ENCODE data around the gene ARRDC1.
A peak's percentile ranks its signal among the peaks of the same experiment; 100 is the strongest.

ARRDC1 gene

DNA sequence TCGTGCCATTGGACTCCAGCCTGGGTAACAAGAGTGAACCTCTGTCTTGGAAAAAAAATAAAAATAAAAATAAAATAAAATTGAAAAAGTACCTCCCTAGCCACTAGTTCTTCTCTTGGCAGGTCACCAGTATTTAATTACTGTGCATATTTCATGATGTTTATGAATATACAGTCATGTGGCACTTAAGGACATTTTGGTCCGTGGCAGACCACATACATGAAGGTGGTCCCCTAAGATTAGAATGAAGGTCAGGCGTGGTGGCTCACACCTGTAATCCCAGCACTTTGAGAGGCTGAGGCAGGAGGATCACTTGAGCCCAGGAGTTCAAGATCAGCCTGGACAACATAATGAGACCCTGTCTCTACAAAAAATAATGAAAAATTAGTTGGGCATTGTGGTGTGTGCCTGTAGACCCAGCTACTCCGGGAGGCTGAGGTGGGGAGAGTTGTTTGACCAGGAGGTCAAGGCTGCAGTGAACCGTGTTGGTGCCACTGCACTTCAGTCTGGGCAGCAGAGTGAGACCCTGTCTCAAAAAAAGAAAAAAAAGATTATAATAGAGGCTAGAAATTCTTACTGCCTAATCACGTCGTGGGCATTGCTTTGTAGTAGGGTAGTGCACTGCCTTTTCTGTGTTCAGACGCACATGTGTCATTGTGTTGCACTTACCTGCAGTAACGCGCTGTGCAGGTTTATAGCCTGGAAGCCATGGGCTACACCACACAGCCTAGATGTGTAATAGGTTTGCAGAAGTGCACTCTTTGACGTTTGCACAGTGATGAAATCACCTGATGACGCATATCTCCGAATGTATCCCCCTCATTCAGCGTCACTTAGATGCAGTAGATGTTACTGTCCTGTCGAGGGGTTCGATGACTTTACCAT is 26.1 kb downstream of the ARRDC1 start:
- TF ChIP-seq POU2F2 (IDR thresholded peaks at IDR 0.05; ENCODE audit: low read depth, low read length) (no peak), POLR2A (IDR thresholded peaks at IDR 0.05; ENCODE audit: low read depth, low read length) (no peak)
- DNase-seq (ENCODE audit: insufficient read length, low spot score) (no peak), FAIRE-seq (no peak)

DNA sequence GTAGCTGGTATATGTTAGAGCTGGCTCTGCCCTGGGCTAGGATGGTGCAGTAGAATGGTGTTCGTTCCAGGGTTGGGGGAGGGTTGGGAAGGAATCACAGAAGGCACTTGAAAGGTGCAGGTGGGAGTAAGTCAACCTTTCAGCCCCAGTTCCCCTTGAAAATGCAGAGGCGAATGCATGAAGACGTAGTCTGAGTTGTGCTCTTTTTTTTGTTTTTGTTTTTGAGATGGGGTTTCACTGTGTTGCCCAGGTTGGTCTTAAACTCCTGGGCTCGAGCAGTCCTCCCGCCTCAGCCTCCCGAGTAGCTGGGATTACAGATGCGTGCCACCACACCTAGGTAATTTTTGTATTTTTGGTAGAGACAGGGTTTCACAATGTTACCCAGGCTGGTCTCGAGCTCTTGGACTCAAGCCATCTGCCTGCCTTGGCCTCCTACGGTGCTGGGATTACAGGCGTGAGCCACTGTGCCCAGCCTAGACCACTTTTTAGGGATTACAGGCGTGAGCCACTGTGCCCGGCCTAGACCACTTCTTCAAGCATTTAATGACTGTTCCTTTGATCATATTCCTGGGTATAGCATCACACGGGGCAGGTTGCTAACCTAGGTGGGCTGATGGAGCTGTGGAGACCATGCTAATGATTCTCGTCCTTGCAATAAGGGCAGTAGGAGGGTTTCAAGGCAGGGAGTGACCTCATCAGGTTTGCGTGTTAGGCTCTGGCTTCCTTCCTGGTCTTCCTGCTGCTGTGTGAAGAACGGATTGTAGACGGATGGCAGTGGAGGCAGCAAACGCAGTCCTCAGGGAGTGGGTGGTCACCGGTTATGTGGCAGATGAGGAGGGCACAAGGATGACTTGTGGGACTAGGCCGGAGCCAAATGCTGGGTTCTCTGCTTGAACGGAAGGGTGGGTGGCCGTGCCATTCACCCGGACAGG is 27.0 kb downstream of the ARRDC1 start:
- TF ChIP-seq TAF1 (IDR thresholded peaks at IDR 0.05; ENCODE audit: low read depth, low read length) (no peak), SPI1 (IDR thresholded peaks at IDR 0.05; ENCODE audit: low read depth, low read length) (0 out of 2 replicates have a peak, but pooled peaks have one; percentile 3)
- DNase-seq (ENCODE audit: insufficient read length, low spot score) (no peak), FAIRE-seq (peak; percentile 56)

DNA sequence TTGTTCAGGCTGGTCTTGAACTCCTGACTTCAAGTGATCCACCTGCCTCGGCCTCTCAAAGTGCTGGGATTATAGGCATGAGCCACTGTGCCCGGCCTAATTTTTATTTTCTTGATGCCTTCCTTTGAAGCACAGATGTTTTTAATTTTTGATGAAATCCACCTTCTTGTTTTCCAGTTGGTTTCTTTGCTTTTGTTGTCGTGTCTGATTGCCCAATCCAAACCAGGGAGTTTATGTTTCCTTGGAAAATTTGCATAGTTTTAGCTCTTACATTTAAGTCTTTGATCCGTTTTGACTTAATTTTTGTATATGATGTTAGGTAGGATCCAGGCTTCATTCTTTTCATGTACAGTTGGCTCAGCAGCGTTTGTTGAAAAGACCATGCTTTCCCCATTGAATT is 28.5 kb downstream of the ARRDC1 start:
- TF ChIP-seq POLR2A (IDR thresholded peaks at IDR 0.05; ENCODE audit: low read depth, low read length) = no peak
- no peak for TF ChIP-seq PAX5 (IDR thresholded peaks at IDR 0.05; ENCODE audit: insufficient read depth, low read length, severe bottlenecking)
- TF ChIP-seq POU2F2 (IDR thresholded peaks at IDR 0.05; ENCODE audit: low read depth, low read length) = no peak
- TF ChIP-seq SPI1 (IDR thresholded peaks at IDR 0.05; ENCODE audit: low read depth, low read length) = no peak
- TF ChIP-seq POLR2AphosphoS5 (IDR thresholded peaks at IDR 0.05; ENCODE audit: low read depth, low read length) = no peak
- TF ChIP-seq TAF1 (IDR thresholded peaks at IDR 0.05; ENCODE audit: low read depth, low read length) = no peak
- FAIRE-seq (no peak), DNase-seq (ENCODE audit: insufficient read length, low spot score) (no peak)

DNA sequence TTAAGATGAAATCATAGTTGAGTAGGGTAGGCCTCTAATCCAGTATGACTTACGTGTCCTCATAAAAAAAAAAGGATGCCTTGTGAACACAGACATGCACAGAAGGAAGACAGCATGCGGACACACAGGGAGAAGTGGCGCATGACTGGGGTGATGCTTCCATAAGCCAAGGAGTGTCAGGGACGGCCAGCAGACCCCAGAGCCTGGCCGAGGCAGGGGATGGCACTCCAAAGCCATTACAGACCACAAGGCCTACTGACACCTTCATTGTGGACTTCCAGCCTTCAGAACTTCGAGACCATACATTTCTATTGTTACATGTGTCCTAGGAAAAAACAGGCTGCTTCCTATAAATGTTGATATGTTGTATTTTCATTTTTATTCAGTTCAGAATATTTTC is 33.2 kb downstream of the ARRDC1 start:
- FAIRE-seq (no peak), DNase-seq (ENCODE audit: insufficient read length, low spot score) (no peak)
- TF ChIP-seq SPI1 (IDR thresholded peaks at IDR 0.05; ENCODE audit: low read depth, low read length) (no peak), POU2F2 (IDR thresholded peaks at IDR 0.05; ENCODE audit: low read depth, low read length) (no peak), POLR2A (IDR thresholded peaks at IDR 0.05; ENCODE audit: low read depth, low read length) (no peak), PAX5 (IDR thresholded peaks at IDR 0.05; ENCODE audit: insufficient read depth, low read length, severe bottlenecking) (no peak), POLR2AphosphoS5 (IDR thresholded peaks at IDR 0.05; ENCODE audit: low read depth, low read length) (no peak), TAF1 (IDR thresholded peaks at IDR 0.05; ENCODE audit: low read depth, low read length) (no peak)

DNA sequence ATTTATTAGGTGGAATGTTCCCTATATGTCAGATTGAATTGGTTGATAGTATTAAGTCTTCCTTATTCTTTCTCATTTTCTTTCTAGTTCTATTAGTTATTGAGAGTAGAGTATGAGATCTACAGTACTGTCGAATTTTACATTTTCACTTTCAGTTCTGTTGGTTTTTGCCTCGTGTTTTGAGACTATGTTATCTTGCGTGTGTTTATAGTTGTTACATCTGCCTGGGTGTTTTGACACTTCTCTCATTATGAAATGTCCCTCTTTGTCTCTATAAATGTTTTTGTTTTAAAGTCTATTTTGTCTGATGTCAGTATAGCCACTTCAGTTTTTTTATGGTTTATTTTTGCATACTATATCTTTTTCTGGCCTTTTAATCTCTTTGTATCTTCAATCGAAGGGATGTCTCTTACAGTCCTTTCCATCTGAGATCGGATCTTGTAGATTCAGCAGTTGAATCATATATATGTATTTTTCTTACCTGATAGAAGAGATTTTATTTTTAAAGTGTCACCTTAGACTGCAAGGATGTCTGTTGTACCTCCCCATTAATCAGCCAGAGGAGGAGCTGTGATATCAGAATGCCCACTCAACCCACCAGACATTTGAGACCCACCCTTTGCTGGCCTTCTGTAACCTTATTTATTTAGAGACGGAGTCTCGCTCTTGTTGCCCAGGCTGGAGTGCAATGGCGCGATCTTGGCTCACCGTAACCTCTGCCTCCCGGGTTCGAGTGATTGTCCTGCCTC is 34.0 kb downstream of the ARRDC1 start:
- peak; percentile 28 for FAIRE-seq
- TF ChIP-seq POLR2A (IDR thresholded peaks at IDR 0.05; ENCODE audit: low read depth, low read length) (no peak), POLR2AphosphoS5 (IDR thresholded peaks at IDR 0.05; ENCODE audit: low read depth, low read length) (no peak), TAF1 (IDR thresholded peaks at IDR 0.05; ENCODE audit: low read depth, low read length) (no peak), PAX5 (IDR thresholded peaks at IDR 0.05; ENCODE audit: insufficient read depth, low read length, severe bottlenecking) (no peak), POU2F2 (IDR thresholded peaks at IDR 0.05; ENCODE audit: low read depth, low read length) (no peak), SPI1 (IDR thresholded peaks at IDR 0.05; ENCODE audit: low read depth, low read length) (no peak)

DNA sequence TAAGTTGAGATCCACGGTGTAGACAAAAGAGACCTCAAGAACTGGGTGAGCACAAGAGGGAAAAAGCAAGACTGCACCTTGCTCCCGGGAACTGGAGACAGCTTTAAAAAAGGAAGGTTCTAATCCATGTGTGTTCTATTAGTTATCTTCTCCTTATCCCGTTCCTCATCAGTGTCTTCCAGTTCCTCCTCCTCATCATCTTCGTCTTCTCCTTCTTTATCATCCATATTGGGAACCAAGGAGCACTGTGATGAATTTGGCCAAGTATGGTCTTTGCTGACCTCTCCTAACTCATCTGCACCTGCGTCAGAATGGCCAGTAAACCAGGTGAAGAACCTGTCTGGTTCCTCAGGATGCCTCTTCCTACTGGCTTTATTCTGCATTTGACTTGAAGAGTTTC is 35.4 kb downstream of the ARRDC1 start:
- no peak for TF ChIP-seq POLR2A (IDR thresholded peaks at IDR 0.05; ENCODE audit: low read depth, low read length)
- no peak for TF ChIP-seq POLR2AphosphoS5 (IDR thresholded peaks at IDR 0.05; ENCODE audit: low read depth, low read length)
- TF ChIP-seq SPI1 (IDR thresholded peaks at IDR 0.05; ENCODE audit: low read depth, low read length) = no peak
- TF ChIP-seq TAF1 (IDR thresholded peaks at IDR 0.05; ENCODE audit: low read depth, low read length) = no peak
- TF ChIP-seq PAX5 (IDR thresholded peaks at IDR 0.05; ENCODE audit: insufficient read depth, low read length, severe bottlenecking) = no peak
- no peak for TF ChIP-seq POU2F2 (IDR thresholded peaks at IDR 0.05; ENCODE audit: low read depth, low read length)
- DNase-seq (ENCODE audit: insufficient read length, low spot score) (no peak), FAIRE-seq (no peak)

More for the DNA sequence above, 34.0 kb downstream of the ARRDC1 start:
- no peak for DNase-seq (ENCODE audit: insufficient read length, low spot score)

DNA sequence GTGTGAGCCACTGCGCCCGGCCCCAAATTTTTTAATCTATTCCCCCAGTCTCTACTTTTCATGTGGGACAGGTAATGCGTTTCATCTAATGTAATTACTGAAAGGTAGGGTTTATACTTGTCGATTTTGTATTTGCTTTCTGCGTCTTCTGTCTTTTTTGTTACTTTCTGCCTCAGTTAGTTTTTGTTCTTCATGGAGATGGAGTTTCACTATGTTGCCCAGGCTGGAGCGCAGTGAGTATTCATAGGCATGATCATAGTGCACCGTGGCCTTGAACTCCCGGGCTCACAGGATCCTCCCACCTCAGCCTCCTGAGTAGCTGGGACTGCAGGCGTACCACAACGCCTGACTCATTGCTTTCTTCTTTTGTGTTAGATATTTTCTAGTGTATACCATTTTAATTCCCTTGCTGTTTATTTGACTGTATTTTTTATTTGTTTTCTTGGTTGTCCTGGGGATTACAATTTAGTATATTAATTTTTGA is 36.7 kb downstream of the ARRDC1 start:
- no peak for TF ChIP-seq POU2F2 (IDR thresholded peaks at IDR 0.05; ENCODE audit: low read depth, low read length)
- no peak for FAIRE-seq
- DNase-seq (ENCODE audit: insufficient read length, low spot score) = no peak

DNA sequence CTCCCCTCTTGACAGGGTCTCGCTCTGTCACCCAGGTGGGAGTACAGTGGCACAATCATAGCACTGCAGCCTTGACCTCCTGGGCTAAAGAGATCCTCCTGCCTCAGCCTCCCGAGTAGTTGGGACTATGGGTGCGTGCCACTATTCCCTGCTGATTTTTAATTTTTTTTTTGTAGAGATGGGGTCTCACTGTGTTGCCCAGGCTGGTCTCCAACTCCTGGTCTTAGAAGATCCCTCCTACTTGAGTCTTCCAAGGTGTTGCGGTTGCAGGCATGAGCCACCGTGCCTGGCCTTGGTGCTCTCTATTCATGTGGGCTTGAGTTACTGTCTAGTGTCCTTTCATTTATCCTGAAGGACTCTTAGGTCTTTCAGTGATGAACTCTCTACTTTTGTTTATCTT is 37.4 kb downstream of the ARRDC1 start:
- no peak for TF ChIP-seq POU2F2 (IDR thresholded peaks at IDR 0.05; ENCODE audit: low read depth, low read length)
- TF ChIP-seq SPI1 (IDR thresholded peaks at IDR 0.05; ENCODE audit: low read depth, low read length) = no peak
- no peak for TF ChIP-seq PAX5 (IDR thresholded peaks at IDR 0.05; ENCODE audit: insufficient read depth, low read length, severe bottlenecking)
- TF ChIP-seq TAF1 (IDR thresholded peaks at IDR 0.05; ENCODE audit: low read depth, low read length) = no peak
- TF ChIP-seq POLR2A (IDR thresholded peaks at IDR 0.05; ENCODE audit: low read depth, low read length) = no peak
- TF ChIP-seq POLR2AphosphoS5 (IDR thresholded peaks at IDR 0.05; ENCODE audit: low read depth, low read length) = no peak
- no peak for FAIRE-seq

DNA sequence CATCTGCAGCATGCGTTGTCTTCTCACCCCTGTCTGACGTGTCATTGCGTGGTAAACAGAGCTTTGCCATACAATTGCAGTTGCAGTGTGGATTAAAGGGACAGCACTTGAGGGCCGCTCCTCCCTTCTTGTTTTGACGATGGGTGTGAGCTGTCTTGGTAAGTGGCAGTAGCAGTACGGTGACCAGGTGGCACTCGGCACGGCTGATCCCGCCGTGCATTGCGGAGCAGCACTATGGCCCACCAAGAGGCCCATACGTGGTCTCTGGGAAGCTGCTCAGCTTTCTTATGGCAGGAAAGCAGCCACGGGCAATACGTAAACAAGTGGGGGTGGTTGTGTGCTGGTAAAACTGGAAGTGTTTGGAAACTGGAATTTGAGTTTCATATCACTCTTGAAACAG is 38.4 kb downstream of the ARRDC1 start:
- DNase-seq (ENCODE audit: insufficient read length, low spot score) (no peak), FAIRE-seq (no peak)

More for the DNA sequence above, 37.4 kb downstream of the ARRDC1 start:
- DNase-seq (ENCODE audit: insufficient read length, low spot score) = no peak

More for the DNA sequence above, 38.4 kb downstream of the ARRDC1 start:
- TF ChIP-seq POU2F2 (IDR thresholded peaks at IDR 0.05; ENCODE audit: low read depth, low read length) (no peak), SPI1 (IDR thresholded peaks at IDR 0.05; ENCODE audit: low read depth, low read length) (no peak), POLR2A (IDR thresholded peaks at IDR 0.05; ENCODE audit: low read depth, low read length) (no peak), POLR2AphosphoS5 (IDR thresholded peaks at IDR 0.05; ENCODE audit: low read depth, low read length) (no peak), TAF1 (IDR thresholded peaks at IDR 0.05; ENCODE audit: low read depth, low read length) (no peak), PAX5 (IDR thresholded peaks at IDR 0.05; ENCODE audit: insufficient read depth, low read length, severe bottlenecking) (no peak)

All from GM12891 (cell line).